ENCODE results near the gene HARS2.
"Not testable (repeated sequence)": the region's sequence is repeated elsewhere in the genome, so short reads cannot be mapped to it uniquely, and the experiment has no call there.

HARS2 gene

DNA sequence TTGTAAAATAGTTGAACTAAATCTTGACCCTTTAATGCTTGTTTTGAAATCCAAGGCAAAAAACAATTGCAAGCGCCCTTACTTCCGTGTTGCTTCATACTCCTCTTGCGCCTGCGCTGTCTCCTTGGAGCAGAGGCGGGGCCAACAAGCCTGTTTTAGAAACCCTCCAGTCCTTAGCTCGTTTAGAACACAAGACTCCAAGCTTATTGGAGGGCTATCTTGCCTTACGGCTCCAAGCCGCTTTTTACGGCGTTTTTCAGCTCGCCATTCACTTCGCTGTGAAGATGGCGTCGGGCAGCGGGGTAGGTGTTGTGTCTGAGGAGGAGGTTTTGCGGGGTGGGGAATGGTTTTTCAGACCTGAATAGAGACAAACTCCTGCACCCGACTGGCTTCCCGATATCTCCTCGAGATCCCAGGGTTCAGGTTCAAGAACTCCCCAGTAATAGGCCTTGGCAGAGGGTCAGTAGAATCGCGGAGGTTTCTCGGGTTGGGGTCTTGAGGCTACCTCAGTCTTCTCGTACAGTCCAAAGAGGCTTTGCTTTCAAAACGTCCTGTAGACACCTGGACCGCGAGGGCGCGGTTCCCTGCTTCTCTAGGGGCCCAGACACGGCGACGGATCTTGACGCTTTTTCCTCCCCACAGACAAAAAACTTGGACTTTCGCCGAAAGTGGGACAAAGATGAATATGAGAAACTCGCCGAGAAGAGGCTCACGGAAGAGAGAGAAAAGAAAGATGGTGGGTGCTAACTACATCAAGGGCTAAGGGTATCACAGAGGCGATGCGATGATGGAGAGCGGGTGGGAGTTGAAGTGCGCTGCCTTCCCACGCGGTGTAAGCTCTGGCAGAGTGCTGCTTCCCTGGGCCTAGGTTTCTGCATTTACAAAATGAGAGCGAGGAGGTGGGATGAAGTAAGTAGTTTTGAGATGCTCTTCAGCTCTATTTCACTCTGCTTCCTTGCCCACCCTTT, 9.2 kb downstream of the HARS2 start, which contains the start of gene ZMAT2:
TSS of gene ZMAT2 (plus strand) at position 271 of the 968 bp plus-strand sequence. CDS start at position 285, 14 bp downstream.
- peak; percentile 81 for DNase-seq

DNA sequence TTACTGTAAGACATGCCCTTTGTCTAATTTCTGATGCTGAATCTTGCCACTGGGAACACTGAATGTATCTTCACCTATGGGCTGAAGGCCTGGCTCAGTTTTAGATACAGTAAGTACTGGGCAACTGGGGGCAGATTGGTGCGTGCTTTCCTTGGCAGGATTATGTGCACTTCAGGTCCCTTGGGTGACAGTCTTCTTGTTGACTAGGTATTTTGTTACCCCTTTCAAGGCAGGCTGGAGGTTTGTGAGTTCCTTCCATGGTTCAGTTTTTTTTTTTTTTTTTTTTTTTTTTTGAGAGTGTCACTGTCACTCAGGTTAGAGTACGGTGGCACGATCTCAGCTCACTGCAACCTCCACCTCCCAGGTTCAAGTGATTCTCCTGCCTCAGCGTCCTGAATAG, 16.6 kb downstream of the HARS2 start:
- no peak for DNase-seq

DNA sequence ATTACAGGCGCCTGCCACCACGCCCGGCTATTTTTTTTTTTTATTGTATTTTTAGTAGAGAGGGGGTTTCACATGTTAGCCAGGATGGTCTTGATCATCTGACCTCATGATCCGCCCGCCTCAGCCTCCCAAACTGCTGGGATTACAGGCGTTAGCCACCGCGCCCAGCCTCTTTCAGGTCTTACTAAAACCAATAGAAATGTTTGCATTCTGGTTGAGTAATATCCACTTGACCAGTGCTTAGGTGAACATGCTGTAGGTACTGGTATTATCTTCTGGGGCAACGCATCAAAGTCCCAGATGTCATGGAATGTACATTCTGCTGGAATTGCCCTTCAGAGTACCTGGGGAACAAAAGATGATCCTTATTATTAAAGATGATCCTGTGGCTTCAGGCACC, 17.5 kb downstream of the HARS2 start:
- not testable (repeated sequence) for DNase-seq

DNA sequence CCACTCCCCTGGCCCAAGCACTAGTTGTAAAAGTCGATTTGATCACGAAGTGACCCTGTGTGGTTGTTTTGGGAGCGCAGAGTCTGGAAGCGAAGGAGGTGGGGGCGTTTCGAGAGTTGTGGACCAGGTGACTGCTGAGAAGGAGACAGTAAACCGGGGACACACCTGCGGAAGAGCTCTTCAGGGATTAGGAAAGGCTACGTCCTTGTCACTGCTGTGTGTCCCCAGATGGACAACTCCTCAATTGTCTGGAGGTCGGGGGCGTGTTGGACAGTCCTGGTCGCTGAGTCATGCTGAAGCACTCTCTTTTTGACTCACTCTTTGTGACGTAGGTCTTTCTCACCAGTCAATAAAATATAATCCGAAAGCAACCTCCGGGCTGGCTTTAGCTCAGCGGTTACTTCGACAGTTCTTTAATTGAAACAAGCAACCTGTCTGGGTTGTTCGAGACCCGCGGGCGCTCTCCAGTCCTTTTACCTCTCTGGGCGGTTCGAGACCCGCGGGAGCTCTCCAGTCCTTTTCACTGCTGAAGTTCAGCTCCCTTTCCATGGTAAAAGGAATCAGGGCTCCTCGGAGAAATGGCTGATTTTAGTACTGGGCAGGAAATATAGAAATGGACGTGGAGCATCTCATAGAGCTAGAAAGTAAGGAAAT, 19.8 kb downstream of the HARS2 start:
- DNase-seq, result peak; percentile 78

DNA sequence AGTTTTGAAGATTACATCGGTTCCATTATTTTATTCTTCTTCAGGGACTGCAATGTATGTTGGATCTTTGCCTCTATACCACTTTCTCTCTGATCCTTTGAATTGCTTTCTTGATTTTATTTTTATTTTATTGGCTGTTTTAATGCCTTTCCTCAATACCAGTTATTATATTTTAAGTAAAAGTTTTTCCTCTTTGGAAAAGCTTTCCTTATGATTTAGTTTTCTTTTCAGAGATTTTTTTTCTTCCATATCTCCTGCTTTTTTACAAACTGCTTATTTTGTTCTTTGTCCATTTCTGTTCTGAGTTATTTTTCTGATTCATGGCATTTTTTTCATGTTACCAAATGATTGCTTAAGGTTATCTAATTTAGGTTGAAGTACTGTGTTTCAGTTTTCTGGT, 20.5 kb downstream of the HARS2 start:
- no peak for DNase-seq

DNA sequence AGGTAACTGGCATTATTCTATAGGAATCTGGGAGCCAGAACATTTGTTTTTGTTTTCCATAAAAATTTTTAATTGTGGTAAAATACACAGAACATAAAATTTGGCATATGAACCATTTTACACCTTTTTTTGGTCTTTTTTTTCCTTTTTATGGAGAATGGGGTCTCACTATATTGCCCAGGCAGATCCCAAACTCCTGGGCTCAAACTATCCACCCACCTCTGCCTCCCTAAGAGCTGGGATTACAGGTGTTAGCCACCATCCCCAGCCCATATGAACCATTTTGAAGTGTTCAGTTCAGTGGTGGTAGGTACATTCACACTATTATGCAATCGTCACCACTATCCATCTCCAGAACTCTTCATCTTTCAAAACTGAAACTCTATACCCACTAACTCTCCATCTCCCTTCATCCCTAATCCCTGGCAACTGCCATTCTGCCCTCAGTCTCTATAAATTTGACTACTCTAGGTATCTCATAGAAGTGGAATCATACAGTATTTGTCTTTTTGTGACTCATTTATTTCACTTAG, 22.4 kb downstream of the HARS2 start:
- DNase-seq, result no peak

DNA sequence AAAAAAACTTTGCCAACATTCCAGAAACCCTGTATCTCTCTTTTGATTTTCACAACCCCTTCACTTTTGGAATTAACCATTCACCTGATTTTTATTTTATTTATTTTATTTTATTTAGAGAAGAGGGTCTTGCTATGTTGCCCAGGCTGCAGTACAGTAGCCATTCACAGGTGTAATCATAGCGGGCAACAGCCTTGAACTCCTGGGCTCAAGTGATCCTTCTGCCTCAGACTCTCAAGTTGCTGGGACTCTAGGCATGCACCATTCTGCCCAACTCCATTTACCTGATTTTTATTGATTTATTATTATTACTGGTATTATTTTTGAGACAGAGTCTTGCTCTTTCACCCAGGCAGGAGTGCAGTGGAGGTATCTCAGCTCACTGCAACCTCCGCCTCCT, 25.0 kb downstream of the HARS2 start:
- DNase-seq, result not testable (repeated sequence)

DNA sequence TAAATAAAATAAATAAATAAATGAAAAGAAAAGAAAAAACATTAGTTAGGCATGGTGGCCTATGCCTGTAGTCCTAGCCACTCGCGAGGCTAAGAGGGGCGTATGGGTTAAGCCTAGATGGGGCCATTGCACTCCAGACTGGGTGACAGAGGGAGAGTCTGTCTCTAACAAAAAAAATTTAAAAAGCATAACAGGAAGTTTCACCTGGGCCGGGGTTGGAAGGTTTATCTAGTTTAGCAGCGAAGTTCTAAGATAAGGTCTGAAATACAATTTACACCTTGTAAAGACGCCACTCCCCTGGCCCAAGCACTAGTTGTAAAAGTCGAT, 27.0 kb downstream of the HARS2 start:
- no peak for DNase-seq

DNA sequence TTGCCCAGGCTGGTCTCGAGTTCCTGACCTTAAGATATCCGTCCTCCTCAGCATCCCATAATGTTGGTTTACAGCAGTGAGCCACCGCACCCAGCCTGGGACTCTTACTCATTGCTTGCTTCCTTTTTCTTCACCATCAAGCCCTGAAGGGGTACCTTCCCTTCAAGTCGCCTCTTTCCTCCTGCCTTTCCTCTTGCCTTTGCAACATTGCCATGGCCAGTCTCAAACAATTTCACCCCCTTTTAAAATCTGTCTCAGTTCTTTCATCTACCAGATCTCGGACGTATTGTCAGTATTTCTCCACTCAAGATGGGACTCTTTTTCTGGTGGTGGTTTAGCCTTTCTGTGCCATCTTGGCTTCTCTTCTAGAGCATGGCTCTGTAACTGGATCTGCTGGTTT, 29.5 kb downstream of the HARS2 start:
- not testable (repeated sequence) for DNase-seq

DNA sequence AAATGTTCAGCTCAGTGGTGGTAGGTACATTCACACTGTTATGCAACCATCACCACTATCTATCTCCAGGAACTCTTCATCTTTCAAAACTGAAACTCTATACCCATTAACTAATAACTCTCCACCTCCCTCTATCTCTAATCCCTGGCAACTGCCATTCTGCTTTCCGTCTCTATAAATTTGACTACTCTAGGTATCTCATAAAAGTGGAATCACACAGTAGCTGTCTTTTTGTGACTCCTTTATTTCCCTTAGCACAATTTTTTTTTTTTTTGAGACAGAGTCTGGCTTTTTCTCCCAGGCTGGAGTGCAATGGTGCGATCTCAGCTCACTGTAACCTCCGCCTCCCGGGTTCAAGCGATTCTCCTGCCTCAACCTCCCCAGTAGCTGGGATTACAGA, 30.1 kb downstream of the HARS2 start:
- not testable (repeated sequence) for DNase-seq

DNA sequence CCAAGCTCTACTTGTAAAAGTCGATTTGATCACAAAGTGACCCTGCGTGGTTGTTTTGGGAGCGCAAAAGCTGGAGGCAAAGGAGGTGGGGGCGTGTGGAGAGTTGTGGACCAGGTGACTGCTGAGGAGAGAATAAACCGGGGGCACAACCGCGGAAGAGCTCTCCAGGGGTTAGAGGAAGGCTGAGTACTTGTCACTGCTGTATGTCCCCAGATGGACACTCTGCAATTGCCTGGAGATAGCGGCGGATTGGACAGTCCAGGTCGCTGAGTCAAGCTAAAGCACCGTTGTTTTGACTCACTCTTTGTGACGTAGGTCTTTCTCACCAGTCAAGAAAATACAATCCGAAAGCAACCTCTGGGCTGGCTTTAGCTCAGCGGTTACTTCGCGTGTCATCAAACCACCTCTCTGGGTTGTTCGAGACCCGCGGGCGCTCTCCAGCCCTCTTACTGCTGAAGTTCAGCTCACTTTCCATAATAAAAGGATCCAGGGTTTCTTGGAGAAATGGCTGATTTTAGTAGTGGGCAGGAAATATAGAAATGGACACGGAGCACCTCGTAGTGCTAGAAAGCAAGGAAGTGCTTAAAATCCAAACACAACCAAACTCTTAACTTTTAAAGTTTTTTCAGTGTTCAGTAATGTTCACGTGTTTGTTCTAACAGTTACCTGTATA, 34.7 kb downstream of the HARS2 start:
- DNase-seq, result no peak

DNA sequence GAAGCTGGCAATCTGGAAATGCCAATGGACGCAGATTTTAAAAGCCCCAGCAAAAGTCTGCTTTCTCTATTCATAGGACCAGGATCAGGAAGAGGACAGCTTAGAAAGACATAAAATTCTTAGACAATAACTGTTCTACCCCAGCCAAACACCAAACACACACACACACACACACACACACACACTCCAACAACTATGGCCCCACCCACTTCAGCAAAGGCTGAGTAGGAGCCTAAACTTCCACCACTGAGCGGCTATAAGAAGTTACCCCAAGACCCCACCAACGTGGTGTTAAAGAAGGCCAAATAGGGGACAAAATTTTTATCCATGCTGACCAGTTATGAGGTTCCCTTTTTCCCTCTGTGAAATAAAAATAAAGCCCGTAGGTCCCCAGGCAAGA, 41.8 kb downstream of the HARS2 start:
- DNase-seq, result no peak

DNA sequence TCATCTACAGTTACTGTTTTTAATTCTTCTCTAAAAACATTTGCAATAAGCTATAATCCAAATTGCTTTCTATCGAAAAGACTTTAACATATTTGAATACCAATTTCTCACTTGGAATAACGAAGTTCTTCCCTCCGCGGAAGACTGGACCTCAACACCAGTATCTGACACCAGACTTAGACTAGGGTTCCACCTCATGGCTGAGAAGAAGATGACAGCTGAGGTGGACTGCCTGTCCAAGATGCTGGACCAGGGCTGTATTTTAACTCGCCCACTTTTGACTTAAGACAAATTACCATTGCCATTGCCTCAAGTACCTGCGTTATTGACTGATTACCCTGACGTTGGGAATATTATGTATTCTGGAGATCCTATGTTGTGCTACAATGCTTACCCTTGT, 43.1 kb downstream of the HARS2 start:
- DNase-seq, result no peak

DNA sequence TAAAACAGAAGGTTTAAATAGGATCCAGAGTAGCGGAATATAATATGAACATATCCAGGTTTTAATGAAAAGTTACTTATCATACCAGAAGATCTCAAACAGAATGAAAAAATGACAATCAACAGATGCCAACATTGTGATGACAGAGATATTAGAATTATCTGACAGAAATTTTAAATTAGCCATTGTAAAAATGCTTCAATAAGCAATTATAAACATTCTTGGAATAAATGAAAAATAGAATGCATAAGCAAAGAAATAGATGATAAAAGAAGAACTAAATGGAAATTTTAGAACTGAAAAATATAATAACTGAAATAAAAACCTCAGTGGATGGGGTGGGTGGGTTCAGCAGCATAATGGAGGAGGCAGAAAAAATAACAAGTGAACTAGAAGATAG, 46.2 kb downstream of the HARS2 start:
- no peak for DNase-seq

DNA sequence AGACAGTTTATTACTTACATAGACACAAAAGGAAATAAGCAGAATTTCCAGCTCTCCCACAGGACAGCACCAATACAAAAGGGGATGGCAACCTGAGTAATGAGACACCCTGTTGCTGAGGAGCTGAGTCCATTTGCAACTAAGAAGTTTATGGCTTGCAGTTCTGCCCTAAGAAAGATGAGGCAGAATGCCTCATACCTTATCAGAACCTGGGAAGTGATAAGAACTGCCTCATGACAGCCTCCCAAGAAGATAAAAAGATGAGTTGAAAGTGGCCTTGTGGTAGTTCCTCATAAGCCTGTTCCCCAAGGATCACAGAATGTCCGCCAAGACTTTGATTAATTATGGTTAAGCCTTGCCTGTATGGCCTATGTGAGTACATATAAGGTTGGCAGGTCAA, 50.7 kb downstream of the HARS2 start:
- no peak for DNase-seq
